ENCODE results near the gene RAMP2.
"Not testable (repeated sequence)": the region's sequence is repeated elsewhere in the genome, so short reads cannot be mapped to it uniquely, and the experiment has no call there.

Gene RAMP2

DNA sequence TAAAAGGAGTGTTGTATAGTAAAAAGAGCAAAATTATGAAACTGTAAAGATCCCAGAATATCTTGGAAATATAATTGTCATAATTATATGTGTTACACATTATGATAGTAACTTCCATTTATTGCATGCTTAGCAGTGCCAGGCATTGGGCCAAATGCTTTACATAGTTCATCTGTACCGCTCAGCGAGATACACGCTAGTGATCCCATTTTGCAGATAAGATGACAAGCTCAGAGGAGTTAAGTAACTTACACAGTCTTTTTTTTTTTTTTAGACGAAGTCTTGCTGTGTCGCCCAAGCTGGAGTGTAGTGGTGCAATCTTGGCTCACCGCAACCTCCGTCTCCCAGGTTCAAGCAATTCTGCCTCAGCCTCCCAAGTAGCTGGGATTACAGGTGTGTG, 9.4 kb upstream of the RAMP2 start:
- no peak overlapping the region for H3K27ac Mint-ChIP-seq
- no peak overlapping the region for H3K4me3 Mint-ChIP-seq
- H3K4me1 Mint-ChIP-seq (ENCODE audit: low read depth): no peaks in the 10 kb centered on the region
- no peaks in the 10 kb centered on the region for H3K36me3 Mint-ChIP-seq (ENCODE audit: low read depth)
- no peaks in the 10 kb centered on the region for H3K9me3 Mint-ChIP-seq
- H3K27me3 Mint-ChIP-seq (ENCODE audit: low read depth): peaks cover 64% of the 10 kb centered on the region

DNA sequence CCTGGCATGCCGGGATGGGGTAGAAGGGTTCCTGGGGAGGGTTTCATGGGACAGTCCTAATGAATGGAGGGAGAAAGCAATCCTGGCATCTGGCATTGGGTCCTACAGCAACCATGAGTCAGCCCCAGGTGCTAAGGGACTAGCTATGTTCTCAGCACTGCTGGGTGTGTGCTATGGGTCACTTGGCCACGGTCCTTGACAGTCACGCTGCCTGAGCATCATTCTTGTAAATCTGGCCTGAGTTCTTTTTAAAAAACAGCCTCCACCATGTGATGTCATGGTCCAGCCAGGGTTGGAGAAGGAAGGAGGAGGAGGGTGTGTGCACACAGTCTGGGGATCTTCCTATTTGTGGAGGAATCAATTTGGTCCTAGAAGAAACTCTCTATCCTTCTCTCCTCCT, 6.2 kb upstream of the RAMP2 start:
- H3K27me3 Mint-ChIP-seq (ENCODE audit: low read depth): peaks cover 63% of the 10 kb centered on the region
- no peak overlapping the region for H3K4me3 Mint-ChIP-seq
- H3K9me3 Mint-ChIP-seq: no peaks in the 10 kb centered on the region
- no peaks in the 10 kb centered on the region for H3K4me1 Mint-ChIP-seq (ENCODE audit: low read depth)
- no peak overlapping the region for H3K27ac Mint-ChIP-seq
- no peaks in the 10 kb centered on the region for H3K36me3 Mint-ChIP-seq (ENCODE audit: low read depth)

DNA sequence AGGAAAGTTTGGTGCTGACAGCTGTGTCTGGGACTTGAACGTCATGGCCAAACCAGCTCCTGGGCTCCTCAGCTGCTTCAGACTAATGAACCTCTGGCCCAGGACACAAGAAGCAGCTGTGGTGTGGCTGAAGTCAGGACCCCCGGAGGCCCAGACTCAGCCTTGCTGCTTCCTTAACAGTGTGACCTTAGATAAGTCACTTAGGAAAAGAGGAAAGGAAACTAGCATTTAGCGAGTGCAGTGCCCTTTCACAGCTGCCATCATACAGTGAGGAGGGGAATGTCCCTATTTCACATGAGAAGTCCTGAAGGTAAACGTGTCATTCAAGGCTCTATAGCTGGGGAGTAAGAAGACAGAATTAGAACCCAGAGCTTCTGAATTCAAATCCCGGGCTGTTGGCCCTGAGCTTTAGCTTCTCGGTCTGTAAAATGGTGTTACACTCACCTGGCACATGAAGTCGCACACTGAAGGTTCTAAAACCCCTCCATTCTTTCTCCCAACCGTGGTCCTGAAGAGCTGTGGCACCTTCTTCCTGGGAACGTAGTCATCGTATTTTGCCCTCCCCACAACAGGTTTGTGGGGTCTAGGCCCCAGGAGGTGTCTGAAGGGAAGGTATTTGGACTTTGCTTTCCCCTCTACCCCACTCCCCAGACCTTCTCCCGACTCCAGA, 910 bp upstream of the RAMP2 start:
- no peak overlapping the region for H3K27ac Mint-ChIP-seq
- no peaks in the 10 kb centered on the region for H3K36me3 Mint-ChIP-seq (ENCODE audit: low read depth)
- H3K9me3 Mint-ChIP-seq: no peaks in the 10 kb centered on the region
- peaks cover 66% of the 10 kb centered on the region for H3K27me3 Mint-ChIP-seq (ENCODE audit: low read depth)
- H3K4me1 Mint-ChIP-seq (ENCODE audit: low read depth): peaks cover 3% of the 10 kb centered on the region
- H3K4me3 Mint-ChIP-seq: peak overlapping the region; percentile 31

DNA sequence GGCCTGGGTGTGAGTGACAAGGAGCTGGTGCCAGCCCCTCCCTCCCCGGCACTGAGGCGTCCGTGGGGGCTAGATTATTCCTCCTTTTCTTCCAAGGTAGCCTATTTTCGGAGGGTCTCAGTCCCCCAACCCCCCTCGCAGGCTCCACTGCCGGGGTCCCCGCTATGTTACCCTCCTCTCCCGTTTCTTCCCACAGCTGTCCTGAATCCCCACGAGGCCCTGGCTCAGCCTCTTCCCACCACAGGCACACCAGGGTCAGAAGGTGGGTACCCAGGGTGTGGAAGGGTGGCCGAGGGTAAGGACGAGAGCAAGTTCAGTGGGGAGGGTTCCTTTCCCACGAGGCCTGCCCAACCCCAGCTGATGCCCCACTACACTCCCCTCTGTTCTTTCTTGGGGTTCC, 611 bp downstream of the RAMP2 start:
- no peak overlapping the region for H3K27ac Mint-ChIP-seq
- H3K27me3 Mint-ChIP-seq (ENCODE audit: low read depth): peaks cover 63% of the 10 kb centered on the region
- no peaks in the 10 kb centered on the region for H3K36me3 Mint-ChIP-seq (ENCODE audit: low read depth)
- H3K4me3 Mint-ChIP-seq: no peak overlapping the region
- H3K9me3 Mint-ChIP-seq: no peaks in the 10 kb centered on the region
- peaks cover 3% of the 10 kb centered on the region for H3K4me1 Mint-ChIP-seq (ENCODE audit: low read depth)

DNA sequence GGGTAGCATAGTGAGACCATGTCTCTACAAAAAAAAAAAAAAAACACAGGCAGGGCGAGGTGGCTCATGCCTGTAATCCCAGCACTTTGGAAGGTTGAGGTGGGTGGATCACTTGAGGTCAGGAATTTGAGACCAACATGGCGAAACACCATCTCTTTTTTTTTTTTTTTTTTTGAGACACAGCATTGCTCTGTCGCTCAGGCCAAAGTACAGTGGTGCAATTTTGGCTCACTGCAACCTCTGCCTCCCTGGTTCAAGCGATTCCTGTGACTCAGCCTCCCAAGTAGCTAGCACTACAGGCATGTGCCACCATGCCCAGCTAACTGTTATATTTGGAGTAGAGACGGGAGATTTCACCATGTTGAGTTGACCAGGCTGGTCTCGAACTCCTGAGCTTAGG, 5.1 kb downstream of the RAMP2 start:
- no peak overlapping the region for H3K4me3 Mint-ChIP-seq
- peaks cover 40% of the 10 kb centered on the region for H3K27me3 Mint-ChIP-seq (ENCODE audit: low read depth)
- H3K27ac Mint-ChIP-seq: no peak overlapping the region
- no peaks in the 10 kb centered on the region for H3K9me3 Mint-ChIP-seq
- H3K36me3 Mint-ChIP-seq (ENCODE audit: low read depth): no peaks in the 10 kb centered on the region
- H3K4me1 Mint-ChIP-seq (ENCODE audit: low read depth): peaks cover 3% of the 10 kb centered on the region

DNA sequence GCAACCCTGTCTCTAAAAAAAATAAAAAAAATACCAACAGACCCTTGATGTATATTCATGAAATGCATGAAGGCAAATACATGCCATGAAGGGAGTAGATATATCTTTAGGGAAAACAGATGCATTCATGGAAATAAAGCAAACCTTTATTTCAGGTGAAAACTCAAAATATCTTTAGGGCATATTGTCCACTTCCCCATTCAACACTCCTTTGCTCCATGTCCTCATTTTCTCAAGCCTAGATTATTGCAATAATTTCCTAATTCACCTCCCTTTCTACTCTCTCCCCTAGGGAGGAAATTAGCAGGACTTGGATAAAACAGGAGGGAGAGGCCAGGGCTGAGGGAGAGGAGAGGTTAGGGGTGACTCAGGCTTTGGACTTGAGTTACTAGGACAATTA, 6.5 kb downstream of the RAMP2 start:
- H3K27ac Mint-ChIP-seq: no peak overlapping the region
- no peaks in the 10 kb centered on the region for H3K9me3 Mint-ChIP-seq
- no peak overlapping the region for H3K4me3 Mint-ChIP-seq
- H3K4me1 Mint-ChIP-seq (ENCODE audit: low read depth): peaks cover 9% of the 10 kb centered on the region
- H3K27me3 Mint-ChIP-seq (ENCODE audit: low read depth): peaks cover 30% of the 10 kb centered on the region
- H3K36me3 Mint-ChIP-seq (ENCODE audit: low read depth): no peaks in the 10 kb centered on the region

DNA sequence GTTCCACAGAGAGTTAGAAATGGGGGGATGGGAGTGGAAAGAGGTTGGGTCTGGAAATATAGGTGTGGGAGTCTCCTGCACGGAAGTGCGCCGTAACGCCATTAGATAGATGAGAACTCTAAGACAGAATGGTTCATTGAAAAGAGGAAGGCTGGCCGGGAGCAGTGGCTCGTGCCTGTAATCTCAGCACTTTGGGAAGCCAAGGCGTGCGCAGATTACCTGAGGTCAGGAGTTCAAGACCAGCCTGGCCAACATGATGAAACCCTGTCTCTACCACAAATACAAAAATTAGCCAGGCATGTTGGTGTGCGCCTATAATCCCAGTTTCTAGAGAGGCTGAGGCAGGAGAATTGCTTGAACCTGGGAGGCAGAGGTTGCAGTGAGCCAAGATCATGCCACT, 7.0 kb downstream of the RAMP2 start:
- Mint-ChIP-seq H3K27me3 (ENCODE audit: low read depth) (peaks cover 25% of the 10 kb centered on the region), H3K4me1 (ENCODE audit: low read depth) (peaks cover 11% of the 10 kb centered on the region)
- H3K4me3 Mint-ChIP-seq; H3K36me3 Mint-ChIP-seq (ENCODE audit: low read depth); H3K27ac Mint-ChIP-seq; H3K9me3 Mint-ChIP-seq: not testable (repeated sequence)

DNA sequence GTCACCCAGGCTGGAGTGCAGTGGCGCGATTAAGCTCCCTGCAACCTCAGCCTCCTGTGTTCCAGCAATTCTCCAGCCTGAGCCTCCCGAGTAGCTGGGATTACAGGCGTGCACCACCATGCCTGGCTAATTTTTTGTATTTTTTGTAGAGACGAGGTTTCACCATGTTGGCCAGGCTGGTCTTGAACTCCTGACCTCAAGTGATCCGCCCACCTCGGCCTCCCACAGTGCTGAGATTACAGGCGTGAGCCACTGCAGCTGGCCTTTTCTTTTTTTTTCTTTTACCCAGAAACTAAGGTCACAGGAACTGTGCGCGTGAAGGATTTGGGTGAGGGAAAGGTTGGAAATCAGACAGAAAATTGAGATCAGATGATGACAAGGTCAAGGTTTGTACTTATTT, 8.9 kb downstream of the RAMP2 start:
- peaks cover 23% of the 10 kb centered on the region for H3K4me1 Mint-ChIP-seq (ENCODE audit: low read depth)
- not testable (repeated sequence) for H3K9me3 Mint-ChIP-seq; H3K4me3 Mint-ChIP-seq; H3K27ac Mint-ChIP-seq; H3K36me3 Mint-ChIP-seq (ENCODE audit: low read depth)
- peaks cover 17% of the 10 kb centered on the region for H3K27me3 Mint-ChIP-seq (ENCODE audit: low read depth)

DNA sequence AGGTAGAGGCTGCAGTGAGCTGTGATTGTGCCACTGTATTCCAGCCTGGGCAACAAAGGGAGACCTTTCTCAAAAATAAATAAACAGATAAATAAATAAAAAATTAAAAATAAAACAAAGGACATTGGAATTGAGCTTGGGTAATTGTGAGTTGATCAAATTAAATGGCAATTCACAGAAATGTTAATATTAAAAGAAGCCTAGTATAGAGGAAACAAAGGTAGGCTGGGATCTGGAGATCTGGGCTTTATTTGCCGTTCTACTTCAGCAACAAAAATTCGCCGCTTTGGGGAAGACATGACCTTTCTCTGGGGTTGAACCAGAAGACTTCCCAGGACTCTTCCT, 11.9 kb downstream of the RAMP2 start:
- Mint-ChIP-seq H3K36me3 (ENCODE audit: low read depth) (peaks cover 22% of the 10 kb centered on the region), H3K4me1 (ENCODE audit: low read depth) (peaks cover 26% of the 10 kb centered on the region), H3K27ac (peak overlapping the region; percentile 97), H3K27me3 (ENCODE audit: low read depth) (peaks cover 5% of the 10 kb centered on the region), H3K9me3 (no peaks in the 10 kb centered on the region), H3K4me3 (peak overlapping the region; percentile 99)

DNA sequence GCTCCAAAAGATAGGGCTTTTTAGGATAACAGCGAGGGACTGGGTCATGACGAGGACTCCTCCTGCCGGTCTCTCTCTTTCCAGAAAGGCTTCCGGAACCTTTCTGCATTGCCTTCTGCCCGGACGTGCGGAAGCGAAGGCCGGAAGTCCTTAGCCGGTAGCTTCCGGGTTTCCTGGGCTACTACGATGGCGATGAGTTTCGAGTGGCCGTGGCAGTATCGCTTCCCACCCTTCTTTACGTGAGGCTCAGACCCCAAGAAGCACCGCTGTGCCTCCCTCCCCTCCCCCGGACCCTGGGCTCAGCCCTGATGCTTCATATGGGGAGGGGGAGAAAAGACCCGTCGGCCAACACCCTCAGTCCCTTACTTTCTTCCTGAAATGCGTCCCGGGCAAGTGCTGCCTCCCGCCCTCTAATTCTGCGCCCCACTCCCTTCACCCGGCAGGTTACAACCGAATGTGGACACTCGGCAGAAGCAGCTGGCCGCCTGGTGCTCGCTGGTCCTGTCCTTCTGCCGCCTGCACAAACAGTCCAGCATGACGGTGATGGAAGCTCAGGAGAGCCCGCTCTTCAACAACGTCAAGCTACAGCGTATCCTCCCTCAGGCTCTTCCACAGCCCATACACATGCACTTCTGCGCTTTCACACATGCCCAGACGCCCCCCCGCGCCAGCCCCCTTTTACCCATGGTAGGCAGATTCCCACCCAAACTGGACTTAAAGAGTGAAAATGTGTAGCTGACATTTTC, 12.4 kb downstream of the RAMP2 start, which contains the start of gene VPS25:
TSS of gene VPS25 (plus strand) at position 160 of the 746 bp plus-strand sequence. CDS start at position 187, 27 bp downstream.
- Mint-ChIP-seq H3K27me3 (ENCODE audit: low read depth) (no peaks in the 10 kb centered on the region), H3K4me3 (peak within 1 kb of the TSS; percentile 99), H3K27ac (peak within 1 kb of the TSS; percentile 97), H3K9me3 (no peaks in the 10 kb centered on the region), H3K4me1 (ENCODE audit: low read depth) (peaks cover 26% of the 10 kb centered on the region), H3K36me3 (ENCODE audit: low read depth) (peaks cover 25% of the 10 kb centered on the region)

DNA sequence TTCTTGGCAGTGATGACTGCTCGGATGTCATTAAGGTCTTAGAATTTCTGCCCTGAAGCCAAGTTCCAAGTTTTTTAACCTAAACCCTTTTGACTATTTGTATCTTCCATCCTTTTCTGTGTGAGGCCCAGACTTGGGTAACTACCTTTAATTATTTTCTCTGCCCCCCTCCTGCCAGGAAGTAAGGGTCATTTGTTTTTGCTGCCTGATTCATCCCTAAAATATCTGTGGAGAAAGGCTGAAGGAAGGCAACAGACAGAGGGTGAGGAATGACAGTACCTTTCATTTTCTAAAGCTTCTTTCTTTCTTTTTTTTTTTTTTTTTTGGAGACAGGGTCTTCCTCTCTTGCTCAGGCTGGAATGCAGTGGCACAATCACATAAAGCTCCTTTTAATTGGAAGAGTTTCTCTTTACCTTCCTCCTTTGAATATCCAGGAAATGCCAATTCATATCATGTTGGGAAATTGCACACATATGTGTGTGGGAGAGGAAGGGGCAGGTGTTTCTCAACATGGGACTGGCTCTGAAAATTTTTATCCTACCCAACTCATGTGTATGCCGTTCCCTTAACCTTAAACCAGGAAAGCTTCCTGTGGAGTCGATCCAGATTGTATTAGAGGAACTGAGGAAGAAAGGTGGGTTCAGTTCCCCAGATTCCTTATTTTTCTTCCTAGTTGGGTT, 13.2 kb downstream of the RAMP2 start:
- H3K27ac Mint-ChIP-seq: peak overlapping the region; percentile 97
- H3K4me3 Mint-ChIP-seq: peak overlapping the region; percentile 99
- peaks cover 1% of the 10 kb centered on the region for H3K27me3 Mint-ChIP-seq (ENCODE audit: low read depth)
- H3K9me3 Mint-ChIP-seq: no peaks in the 10 kb centered on the region
- H3K36me3 Mint-ChIP-seq (ENCODE audit: low read depth): peaks cover 32% of the 10 kb centered on the region
- peaks cover 26% of the 10 kb centered on the region for H3K4me1 Mint-ChIP-seq (ENCODE audit: low read depth)

DNA sequence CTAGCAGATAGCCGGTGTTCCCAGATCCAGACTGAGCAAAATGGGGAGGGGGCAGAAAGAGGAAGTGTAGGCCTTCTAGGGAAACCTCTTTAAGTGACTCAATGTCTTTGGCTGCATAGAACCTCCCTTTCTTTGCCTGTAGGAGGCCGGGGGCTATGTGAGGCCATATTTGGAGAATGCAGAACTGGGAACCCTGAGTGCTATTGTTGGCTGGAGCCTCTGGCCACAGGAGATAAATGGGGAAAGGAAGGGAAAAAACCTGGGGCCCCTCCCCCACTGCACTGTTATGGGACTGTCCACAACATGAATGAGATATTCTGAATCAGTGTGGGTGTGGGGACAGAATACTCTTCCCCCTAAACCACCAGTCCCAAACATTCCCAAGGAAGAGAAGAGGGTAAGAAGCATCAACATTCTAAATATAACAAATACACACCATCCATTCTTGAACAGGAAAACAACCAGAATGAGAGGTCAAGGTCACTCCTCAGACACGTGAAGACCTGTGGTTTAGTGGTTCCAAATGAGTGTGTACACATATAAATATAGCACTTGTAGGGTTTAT, 14.6 kb downstream of the RAMP2 start:
- peaks cover 26% of the 10 kb centered on the region for H3K4me1 Mint-ChIP-seq (ENCODE audit: low read depth)
- H3K36me3 Mint-ChIP-seq (ENCODE audit: low read depth): peaks cover 39% of the 10 kb centered on the region
- H3K27ac Mint-ChIP-seq: no peak overlapping the region
- H3K27me3 Mint-ChIP-seq (ENCODE audit: low read depth): peaks cover 11% of the 10 kb centered on the region
- H3K9me3 Mint-ChIP-seq: no peaks in the 10 kb centered on the region
- no peak overlapping the region for H3K4me3 Mint-ChIP-seq

DNA sequence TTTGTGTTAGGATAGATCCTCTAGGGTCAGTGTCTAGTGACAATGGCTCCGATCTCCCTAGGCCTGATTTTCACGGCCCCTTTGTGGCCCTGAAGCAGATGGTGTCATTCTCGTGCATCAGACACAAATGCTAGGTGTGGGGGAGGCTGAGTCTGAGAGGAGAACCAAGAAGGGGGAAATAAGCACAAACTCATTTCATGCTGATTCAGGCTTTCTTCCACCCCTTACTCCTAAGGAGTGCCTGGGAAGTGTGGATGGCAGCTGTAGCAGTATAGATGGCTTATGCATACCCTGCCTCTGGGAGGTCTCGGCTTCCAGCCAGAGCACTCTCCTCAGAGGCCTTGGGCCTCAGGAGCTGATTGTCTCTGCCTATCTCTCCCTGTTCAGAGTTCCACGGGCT, 17.5 kb downstream of the RAMP2 start:
- Mint-ChIP-seq H3K9me3 (no peaks in the 10 kb centered on the region), H3K4me1 (ENCODE audit: low read depth) (peaks cover 22% of the 10 kb centered on the region), H3K36me3 (ENCODE audit: low read depth) (peaks cover 41% of the 10 kb centered on the region), H3K4me3 (no peak overlapping the region), H3K27me3 (ENCODE audit: low read depth) (peaks cover 37% of the 10 kb centered on the region), H3K27ac (no peak overlapping the region)

DNA sequence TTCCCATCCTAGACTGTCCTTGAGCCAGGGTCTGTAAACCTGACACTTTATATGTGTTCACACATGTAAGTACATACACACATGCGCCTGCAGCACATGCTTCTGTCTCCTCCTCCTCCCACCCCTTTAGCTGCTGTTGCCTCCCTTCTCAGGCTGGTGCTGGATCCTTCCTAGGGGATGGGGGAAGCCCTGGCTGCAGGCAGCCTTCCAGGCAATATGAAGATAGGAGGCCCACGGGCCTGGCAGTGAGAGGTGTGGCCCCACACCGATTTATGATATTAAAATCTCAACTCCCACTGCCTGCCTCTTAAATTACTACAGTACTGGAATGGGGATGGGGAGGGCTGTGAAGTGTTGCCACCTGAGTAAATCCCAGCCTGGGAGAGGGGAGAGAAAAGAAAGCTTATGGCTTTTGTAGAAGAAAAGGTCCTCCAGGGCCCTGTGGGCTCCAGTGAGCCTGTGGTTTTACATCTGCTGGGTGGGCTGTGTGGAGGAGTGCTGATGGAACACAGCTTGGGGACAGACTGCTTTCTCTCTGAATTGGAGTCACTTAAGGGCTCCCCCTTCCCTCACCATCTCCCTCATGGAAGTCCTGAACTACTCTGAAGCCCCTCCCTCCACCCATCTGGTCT, 18.4 kb downstream of the RAMP2 start:
- H3K27me3 Mint-ChIP-seq (ENCODE audit: low read depth): peaks cover 45% of the 10 kb centered on the region
- H3K27ac Mint-ChIP-seq: no peak overlapping the region
- no peaks in the 10 kb centered on the region for H3K9me3 Mint-ChIP-seq
- H3K4me1 Mint-ChIP-seq (ENCODE audit: low read depth): peaks cover 15% of the 10 kb centered on the region
- H3K36me3 Mint-ChIP-seq (ENCODE audit: low read depth): peaks cover 37% of the 10 kb centered on the region
- no peak overlapping the region for H3K4me3 Mint-ChIP-seq

Measured in T-helper 1 cell treated with Interleukin-12 subunit alpha and Interleukin-12 subunit beta and Interleukin-4 antibody, amounts not matched to agents 30 μg/mL and 1 μg/mL, for 36 hours (primary cell).